Sciatic nerve (tissue), 2 donors: ENCODE measurements around the gene SMC2. TPM values are rescaled to one million over a fixed set of nuclear protein-coding genes. Genes with fewer than 3 reads are reported as not detected.

Experiments
- ATAC-seq: fragments of 200-7000 bp; cut with Tn5 transposase; one replicate; pipeline ENCODE4 v1.9.1; 2020; ENCODE audit warnings: mild to moderate bottlenecking, moderate library complexity
- DNase-seq: peaks from one replicate; pipeline ENCODE4 v3.0.0-alpha.2; 2020; ENCODE audit warnings: low spot score
- intact Hi-C: fragments of 100-400 bp; cut with DNase I; formaldehyde crosslinking; loops from one replicate; pipeline ENCODE4 v1.14.2; 2022
- total RNA-seq: library from RNA; stranded (reverse); fragmentation: NEBNext Ultra II Directional; extraction: Animal tissue kit (Norgen Biotek cat#: 25700); gene quantifications from one replicate; pipeline ENCODE4 v1.2.1, GENCODE V29; 2021
- donor health status: DM: no; HTN: no; CAD: no.
- donor health status: DM: no; HTN: no; CAD: no.

SMC2 gene
- total RNA-seq, result 9.5 TPM

DNA sequence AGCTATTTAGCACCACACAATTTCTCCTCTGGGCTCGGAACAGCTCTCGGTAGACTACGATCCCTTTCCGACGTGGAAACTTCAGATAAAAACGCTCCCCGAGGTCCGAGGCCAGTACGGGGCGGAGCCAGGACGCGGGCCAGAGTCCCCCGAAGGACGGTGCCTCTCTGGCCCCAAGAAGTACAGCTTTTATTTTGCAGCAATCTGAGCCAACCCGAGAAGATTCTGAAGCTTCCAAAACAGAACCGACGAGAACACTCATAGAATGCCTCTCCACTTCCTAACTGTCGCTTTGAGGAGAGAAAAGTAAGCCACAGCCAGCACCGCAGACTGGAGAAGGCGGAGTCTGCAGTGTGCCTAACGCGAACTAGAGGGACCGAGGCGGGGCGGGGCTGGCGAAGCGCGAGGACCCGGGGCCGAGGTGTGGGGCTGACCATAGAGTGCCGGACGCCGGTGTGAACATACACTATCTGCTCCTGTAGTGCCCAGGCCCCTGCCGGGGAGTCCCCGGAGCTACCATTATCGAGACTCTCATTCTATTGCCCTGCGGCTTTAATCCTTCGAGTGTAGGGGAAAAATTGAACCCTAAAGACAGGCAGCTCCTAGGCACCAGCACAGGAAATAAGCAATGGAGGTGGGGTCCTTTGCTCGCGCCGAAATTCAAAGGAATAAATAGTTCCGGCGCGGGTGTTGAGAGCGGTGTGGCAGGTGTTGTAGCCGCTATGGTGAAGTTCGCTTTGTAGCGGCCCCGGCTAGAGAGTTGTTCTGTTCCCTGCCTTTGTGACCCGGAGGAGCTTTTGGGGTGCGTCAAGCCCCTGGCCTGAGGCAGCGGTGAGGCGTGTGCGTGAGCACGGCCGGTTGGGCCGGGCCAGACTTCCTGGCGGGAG lies at the start of gene SMC2:
TSS of gene SMC2 (plus strand) at position 663 of the 887 bp plus-strand sequence. CDS start 1,076 bp downstream, outside the sequence.
- DNase-seq (peak; percentile 94), ATAC-seq (peak; percentile 99)
- intact Hi-C loops, result no loop called here

GRCh38 chr9:104068546-104068945 lies 25.6 kb upstream of the SMC2 start:
- ATAC-seq (no peak), DNase-seq (no peak)
- intact Hi-C loops, result no loop called here

- DNase-seq (no peak), ATAC-seq (no peak)
- intact Hi-C loops, result no loop called here
Measured at GRCh38 chr9:104069288-104069687, 24.8 kb upstream of the SMC2 start.

DNA sequence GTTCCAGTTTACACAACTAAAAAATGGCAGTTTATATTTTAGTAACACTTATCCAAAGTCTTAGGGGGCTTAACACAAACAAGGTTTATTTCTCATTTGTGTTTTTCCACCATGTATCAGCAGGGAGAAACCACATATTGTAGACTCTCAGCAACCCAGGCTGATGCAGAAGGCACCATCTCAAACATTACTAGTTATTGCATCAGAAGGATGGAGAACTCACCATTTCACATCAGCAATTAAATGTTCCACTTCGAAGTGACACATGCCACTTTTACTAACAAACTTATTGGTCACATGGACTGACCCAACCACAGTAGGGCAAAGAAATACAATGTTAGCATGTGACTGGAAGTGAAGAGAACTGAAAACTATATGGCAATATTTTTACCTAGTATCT lies 22.5 kb upstream of the SMC2 start:
- intact Hi-C loops, result no loop called here
- DNase-seq (no peak), ATAC-seq (no peak)

GRCh38 chr9:104073098-104073769 lies 20.9 kb upstream of the SMC2 start:
- ATAC-seq, result no peak
- intact Hi-C loops, result no loop called here
- no peak for DNase-seq

DNA sequence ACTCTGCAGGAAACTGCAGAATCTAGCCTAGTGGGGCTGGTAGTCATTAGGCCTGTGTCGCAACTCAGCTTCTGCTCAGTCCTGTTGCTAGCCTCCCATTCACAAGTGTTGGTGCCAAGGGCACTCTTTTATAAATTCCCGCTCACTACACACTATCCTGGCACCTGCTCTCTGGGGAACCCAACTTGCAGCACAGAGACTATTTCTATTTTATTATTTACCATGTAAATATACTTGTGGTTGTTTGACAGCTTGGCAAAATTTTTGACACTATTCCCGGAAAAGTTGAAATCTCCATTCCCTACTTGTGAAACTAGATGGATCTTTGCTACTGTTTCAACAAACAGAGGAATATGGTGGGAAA lies 20.4 kb upstream of the SMC2 start:
- intact Hi-C loops, result no loop called here
- no peak for DNase-seq
- ATAC-seq, result peak; percentile 32

DNA sequence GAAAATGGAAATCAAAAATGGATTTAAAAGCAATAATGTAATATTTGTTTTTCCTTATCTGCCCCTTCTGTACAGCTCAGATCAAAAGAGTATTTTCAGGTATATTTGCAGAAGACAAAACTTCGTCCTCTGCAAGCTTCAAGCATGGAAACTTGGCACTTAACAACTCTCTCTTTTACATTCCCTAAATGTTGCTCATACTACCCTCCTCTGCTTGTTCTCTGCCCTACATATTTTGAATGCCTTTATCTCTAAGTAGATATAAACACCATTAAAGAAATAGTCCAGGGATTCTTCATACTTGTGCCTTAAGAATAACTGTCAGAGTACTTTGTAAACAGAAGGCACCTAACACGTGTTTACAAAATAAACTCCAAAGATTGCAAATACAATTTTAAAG lies 19.2 kb upstream of the SMC2 start:
- DNase-seq (no peak), ATAC-seq (no peak)
- intact Hi-C loops, result no loop called here

- DNase-seq, result no peak
- ATAC-seq, result no peak
- intact Hi-C loops, result no loop called here
Measured at GRCh38 chr9:104075801-104076753, 18.0 kb upstream of the SMC2 start.

DNA sequence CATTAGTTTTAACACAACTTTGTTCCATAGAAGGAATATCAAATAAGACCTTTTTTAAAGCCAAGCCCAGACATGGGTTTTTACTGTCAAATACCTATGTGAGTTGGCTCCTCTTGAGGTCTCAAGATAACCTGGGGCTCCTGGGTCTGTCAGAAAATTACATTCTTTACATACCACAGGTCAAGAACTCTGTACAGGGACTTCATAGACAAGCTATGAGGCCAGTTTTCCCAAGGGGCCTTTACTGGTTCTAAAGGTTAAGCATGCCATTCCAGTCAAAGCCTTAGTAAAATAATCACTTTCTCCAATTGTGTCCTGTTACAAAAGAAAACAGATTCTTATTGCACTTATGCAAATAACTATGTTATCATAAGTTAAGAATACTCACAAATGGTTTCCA lies 15.5 kb upstream of the SMC2 start:
- DNase-seq, result no peak
- intact Hi-C loops, result no loop called here
- no peak for ATAC-seq

GRCh38 chr9:104080983-104081382 lies 13.1 kb upstream of the SMC2 start:
- ATAC-seq (no peak), DNase-seq (no peak)
- intact Hi-C loops, result no loop called here

GRCh38 chr9:104082168-104082567 lies 11.9 kb upstream of the SMC2 start:
- intact Hi-C loops, result no loop called here

GRCh38 chr9:104085525-104085924 lies 8.6 kb upstream of the SMC2 start:
- no peak for DNase-seq
- ATAC-seq, result no peak
- intact Hi-C loops, result no loop called here

More at GRCh38 chr9:104082168-104082567, 11.9 kb upstream of the SMC2 start:
- no peak for DNase-seq
- no peak for ATAC-seq

DNA sequence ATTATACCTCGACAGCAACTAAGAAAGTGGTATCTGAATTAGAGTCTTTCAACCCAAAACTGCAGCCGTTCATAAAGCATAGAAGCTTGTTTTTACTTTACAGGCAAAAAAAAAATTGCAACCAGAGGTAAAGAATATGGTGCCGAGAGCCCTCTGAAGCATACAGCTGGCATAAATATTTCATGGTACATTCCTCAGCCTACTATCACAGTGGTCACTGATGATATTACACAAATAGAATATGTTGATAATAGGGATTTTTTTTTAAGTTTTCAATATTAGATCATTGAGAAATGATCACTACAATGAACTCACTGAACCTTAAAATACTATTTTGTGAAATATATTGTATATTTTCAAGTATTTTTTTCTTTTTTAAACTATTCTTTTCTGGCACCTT lies 6.2 kb upstream of the SMC2 start:
- DNase-seq (no peak), ATAC-seq (no peak)
- intact Hi-C loops, result no loop called here

- intact Hi-C loops, result no loop called here
- DNase-seq (no peak), ATAC-seq (no peak)
Measured at GRCh38 chr9:104088416-104088815, 5.7 kb upstream of the SMC2 start.

DNA sequence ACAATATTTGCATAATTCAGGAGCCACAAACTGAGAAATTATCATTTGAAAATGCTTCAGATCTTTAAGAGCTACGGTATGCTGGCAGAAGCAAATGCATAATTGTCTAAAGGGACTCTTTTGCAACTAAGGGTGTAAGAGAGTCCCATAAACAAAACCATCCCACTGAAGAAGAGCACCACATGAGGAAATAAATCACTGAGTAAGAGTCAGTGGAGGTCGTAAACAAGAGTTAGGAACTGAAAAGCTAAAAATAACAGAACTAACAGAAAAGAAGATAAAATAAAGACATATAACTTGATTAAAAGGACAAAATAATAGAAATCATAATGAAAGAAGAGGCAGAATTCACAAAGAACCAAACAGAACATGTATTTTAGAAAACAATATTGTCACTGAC lies 3.5 kb upstream of the SMC2 start:
- intact Hi-C loops, result no loop called here
- ATAC-seq (no peak), DNase-seq (no peak)

GRCh38 chr9:104091116-104091515 lies 3.0 kb upstream of the SMC2 start:
- no peak for ATAC-seq
- intact Hi-C loops, result no loop called here
- no peak for DNase-seq

- DNase-seq (no peak), ATAC-seq (no peak)
- intact Hi-C loops, result no loop called here
Measured at GRCh38 chr9:104091708-104092107, 2.4 kb upstream of the SMC2 start.

DNA sequence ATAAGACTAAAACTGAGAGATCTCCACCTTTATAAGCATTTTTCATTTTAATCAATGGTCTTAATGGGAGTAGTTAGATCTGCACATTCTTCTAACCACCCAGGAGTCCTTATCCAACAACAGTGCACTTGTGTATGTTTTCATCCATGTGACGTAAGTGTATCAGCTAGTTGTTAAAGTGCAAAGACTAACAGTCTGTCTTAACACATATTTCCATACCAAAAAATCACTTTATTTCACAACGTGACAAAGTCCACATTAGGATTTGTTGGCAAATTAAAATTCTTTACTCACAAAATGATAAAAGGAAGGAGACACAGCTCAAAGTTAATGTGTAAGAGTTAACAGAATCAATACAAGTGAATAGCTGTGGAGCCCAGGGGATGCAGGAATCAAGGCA lies 1.9 kb upstream of the SMC2 start:
- intact Hi-C loops, result no loop called here
- DNase-seq (no peak), ATAC-seq (no peak)

- no peak for DNase-seq
- intact Hi-C loops, result no loop called here
- ATAC-seq, result no peak
Measured at GRCh38 chr9:104092875-104093600, 1.1 kb upstream of the SMC2 start.
